ENCODE measurements around the gene EFCAB9.

DNA sequence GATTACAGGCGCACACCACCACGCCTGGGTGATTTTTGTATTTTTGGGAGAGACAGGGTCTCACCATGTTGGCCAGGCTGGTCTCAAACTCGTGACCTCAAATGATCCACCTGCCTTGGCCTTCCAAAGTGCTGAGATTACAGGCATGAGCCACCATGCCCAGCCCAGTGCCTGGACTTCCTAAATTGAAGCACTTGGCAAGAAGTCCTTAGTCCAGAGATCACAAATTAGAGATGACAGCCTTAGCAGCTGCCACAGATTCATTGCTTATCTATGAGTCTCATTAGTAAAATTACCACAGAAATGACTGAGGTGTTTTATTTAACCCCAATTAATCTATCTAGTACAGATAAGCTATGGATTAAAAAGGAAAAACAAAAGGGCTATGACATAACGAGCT is 19.2 kb downstream of the EFCAB9 start:
- TF ChIP-seq CTCF (IDR thresholded peaks at IDR 0.05) (no peak), POLR2A (IDR thresholded peaks at IDR 0.05) (no peak)

Measured in suprapubic skin (tissue), 3 donors.